HG03378 (cell line): ENCODE data around the gene PTGDS.

Experiments used
- ATAC-seq: cut with Tn5 transposase; IDR thresholded peaks from one replicate; pipeline ENCODE4 v1.9.1; 2021; ENCODE audit warnings: mild to moderate bottlenecking, moderate library complexity; ENCODE audit not compliant: unreplicated experiment

Gene PTGDS

GRCh38 chr9:136972335-136972734 lies 5.0 kb upstream of the PTGDS start:
- ATAC-seq, result no peak

- no peak for ATAC-seq
Observed at GRCh38 chr9:136972743-136973142, 4.6 kb upstream of the PTGDS start.

GRCh38 chr9:136973618-136974617 lies 3.4 kb upstream of the PTGDS start:
- ATAC-seq, result no peak

- no peak for ATAC-seq
Observed at GRCh38 chr9:136974817-136975535, 2.3 kb upstream of the PTGDS start.

GRCh38 chr9:136975644-136976043 lies 1.7 kb upstream of the PTGDS start:
- no peak for ATAC-seq

GRCh38 chr9:136977649-136978072 lies 357 bp downstream of the PTGDS start:
- ATAC-seq, result no peak

GRCh38 chr9:136978073-136978864 lies 965 bp downstream of the PTGDS start:
- no peak for ATAC-seq

GRCh38 chr9:136978865-136979544 lies 1.7 kb downstream of the PTGDS start:
- no peak for ATAC-seq

GRCh38 chr9:136979769-136980587 lies 2.7 kb downstream of the PTGDS start:
- ATAC-seq, result no peak

GRCh38 chr9:136980669-136981478 lies 3.6 kb downstream of the PTGDS start:
- no peak for ATAC-seq

- no peak for ATAC-seq
Observed at GRCh38 chr9:136981588-136982231, 4.4 kb downstream of the PTGDS start.

- no peak for ATAC-seq
Observed at GRCh38 chr9:136982232-136983051, 5.1 kb downstream of the PTGDS start, which contains the start of gene LCNL1. LCNL1 (plus strand) TSS chr9:136982993; CDS start chr9:136983587, 594 bp downstream.

- ATAC-seq, result no peak
Observed at GRCh38 chr9:136983167-136983566, 5.9 kb downstream of the PTGDS start.

- no peak for ATAC-seq
Observed at GRCh38 chr9:136983656-136984314, 6.5 kb downstream of the PTGDS start.

- ATAC-seq, result no peak
Observed at GRCh38 chr9:136984464-136985026, 7.2 kb downstream of the PTGDS start.

- ATAC-seq, result no peak
Observed at GRCh38 chr9:136985027-136985602, 7.8 kb downstream of the PTGDS start.
